Activated naive CD4-positive, alpha-beta T cell treated with anti-CD3 and anti-CD28 coated beads, Interleukin-2, amount 50 U/mL, for 24 hours (primary cell): ENCODE measurements around the gene GBX1.

Source experiments
- H3K27ac Mint-ChIP-seq: one replicate; pipeline ENCODE4 v1.8.0; 2021; ENCODE audit warnings: mild to moderate bottlenecking, mixed read lengths
- H3K27me3 Mint-ChIP-seq: one replicate; pipeline ENCODE4 v1.8.0; 2021; ENCODE audit warnings: mixed read lengths
- H3K36me3 Mint-ChIP-seq: one replicate; pipeline ENCODE4 v1.8.0; 2021; ENCODE audit warnings: mixed read lengths
- H3K4me1 Mint-ChIP-seq: one replicate; pipeline ENCODE4 v1.8.0; 2021; ENCODE audit warnings: mixed read lengths
- H3K4me3 Mint-ChIP-seq: one replicate; pipeline ENCODE4 v1.8.0; 2021; ENCODE audit warnings: mild to moderate bottlenecking, mixed read lengths
- H3K9me3 Mint-ChIP-seq: one replicate; pipeline ENCODE4 v1.8.0; 2021; ENCODE audit warnings: mixed read lengths

The GBX1 gene

GRCh38 chr7:151109094-151110048 is 58.1 kb downstream of the GBX1 start:
- no peak overlapping the region for H3K27ac Mint-ChIP-seq
- peaks cover 3% of the 10 kb centered on the region for H3K27me3 Mint-ChIP-seq
- no peaks in the 10 kb centered on the region for H3K9me3 Mint-ChIP-seq
- H3K4me3 Mint-ChIP-seq: no peak overlapping the region
- H3K36me3 Mint-ChIP-seq: no peaks in the 10 kb centered on the region
- H3K4me1 Mint-ChIP-seq: no peaks in the 10 kb centered on the region

- Mint-ChIP-seq H3K4me3 (no peak overlapping the region), H3K4me1 (no peaks in the 10 kb centered on the region), H3K36me3 (no peaks in the 10 kb centered on the region), H3K9me3 (no peaks in the 10 kb centered on the region), H3K27ac (no peak overlapping the region), H3K27me3 (peaks cover under 1% of the 10 kb centered on the region)
Measured at GRCh38 chr7:151107882-151108281, 59.6 kb downstream of the GBX1 start.

GRCh38 chr7:151104411-151105235 is 62.9 kb downstream of the GBX1 start:
- no peak overlapping the region for H3K4me3 Mint-ChIP-seq
- H3K27ac Mint-ChIP-seq: no peak overlapping the region
- no peaks in the 10 kb centered on the region for H3K9me3 Mint-ChIP-seq
- H3K36me3 Mint-ChIP-seq: no peaks in the 10 kb centered on the region
- no peaks in the 10 kb centered on the region for H3K4me1 Mint-ChIP-seq
- no peaks in the 10 kb centered on the region for H3K27me3 Mint-ChIP-seq

- H3K4me3 Mint-ChIP-seq: no peak overlapping the region
- no peaks in the 10 kb centered on the region for H3K9me3 Mint-ChIP-seq
- H3K27ac Mint-ChIP-seq: no peak overlapping the region
- H3K36me3 Mint-ChIP-seq: no peaks in the 10 kb centered on the region
- H3K27me3 Mint-ChIP-seq: no peaks in the 10 kb centered on the region
- H3K4me1 Mint-ChIP-seq: no peaks in the 10 kb centered on the region
Measured at GRCh38 chr7:151103973-151104372, 63.5 kb downstream of the GBX1 start.

GRCh38 chr7:151102991-151103390 is 64.5 kb downstream of the GBX1 start:
- no peaks in the 10 kb centered on the region for H3K27me3 Mint-ChIP-seq
- no peak overlapping the region for H3K4me3 Mint-ChIP-seq
- no peaks in the 10 kb centered on the region for H3K9me3 Mint-ChIP-seq
- no peaks in the 10 kb centered on the region for H3K36me3 Mint-ChIP-seq
- no peak overlapping the region for H3K27ac Mint-ChIP-seq
- no peaks in the 10 kb centered on the region for H3K4me1 Mint-ChIP-seq

GRCh38 chr7:151101621-151102396 is 65.7 kb downstream of the GBX1 start:
- Mint-ChIP-seq H3K27me3 (no peaks in the 10 kb centered on the region), H3K36me3 (no peaks in the 10 kb centered on the region), H3K4me1 (no peaks in the 10 kb centered on the region), H3K27ac (no peak overlapping the region), H3K4me3 (no peak overlapping the region), H3K9me3 (no peaks in the 10 kb centered on the region)

- Mint-ChIP-seq H3K27ac (no peak overlapping the region), H3K27me3 (no peaks in the 10 kb centered on the region), H3K9me3 (no peaks in the 10 kb centered on the region), H3K36me3 (no peaks in the 10 kb centered on the region), H3K4me1 (no peaks in the 10 kb centered on the region), H3K4me3 (no peak overlapping the region)
Measured at GRCh38 chr7:151100921-151101320, 66.6 kb downstream of the GBX1 start.

GRCh38 chr7:151099486-151100211 is 67.8 kb downstream of the GBX1 start:
- no peaks in the 10 kb centered on the region for H3K27me3 Mint-ChIP-seq
- H3K36me3 Mint-ChIP-seq: no peaks in the 10 kb centered on the region
- no peaks in the 10 kb centered on the region for H3K4me1 Mint-ChIP-seq
- H3K27ac Mint-ChIP-seq: no peak overlapping the region
- H3K4me3 Mint-ChIP-seq: no peak overlapping the region
- no peaks in the 10 kb centered on the region for H3K9me3 Mint-ChIP-seq
